CD4-positive, alpha-beta T cell treated with Interleukin-15 for 4 hours (primary cell): ENCODE measurements around the gene AVEN.

Experiments used
- DNase-seq: peaks from one replicate; pipeline ENCODE4 v3.0.0-alpha.2; 2020; ENCODE audit warnings: low spot score

AVEN gene

GRCh38 chr15:33985287-33985686 lies 53.7 kb downstream of the AVEN start:
- DNase-seq, result no peak

DNA sequence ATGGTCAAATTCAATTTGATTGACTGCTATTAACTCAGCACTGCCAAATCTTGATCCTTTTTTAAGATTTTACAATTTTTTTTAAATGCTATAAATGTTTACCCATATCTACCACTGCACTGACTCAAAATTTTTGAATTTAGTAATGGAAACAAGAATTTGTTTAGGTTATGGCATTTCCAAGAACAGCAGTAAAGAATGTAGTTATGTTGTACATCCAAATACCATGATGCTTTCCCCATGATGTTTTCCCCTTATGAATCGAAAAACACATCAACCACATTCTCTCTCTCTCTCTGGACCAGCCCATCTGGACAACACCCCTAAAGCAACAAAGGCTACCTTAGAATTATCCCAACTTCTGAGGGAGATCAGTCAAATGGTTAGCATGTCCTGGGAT lies 56.5 kb downstream of the AVEN start:
- no peak for DNase-seq

- DNase-seq, result no peak
Measured at GRCh38 chr15:33980159-33980558, 58.8 kb downstream of the AVEN start.

GRCh38 chr15:33975022-33975565 lies 63.9 kb downstream of the AVEN start:
- DNase-seq, result no peak

DNA sequence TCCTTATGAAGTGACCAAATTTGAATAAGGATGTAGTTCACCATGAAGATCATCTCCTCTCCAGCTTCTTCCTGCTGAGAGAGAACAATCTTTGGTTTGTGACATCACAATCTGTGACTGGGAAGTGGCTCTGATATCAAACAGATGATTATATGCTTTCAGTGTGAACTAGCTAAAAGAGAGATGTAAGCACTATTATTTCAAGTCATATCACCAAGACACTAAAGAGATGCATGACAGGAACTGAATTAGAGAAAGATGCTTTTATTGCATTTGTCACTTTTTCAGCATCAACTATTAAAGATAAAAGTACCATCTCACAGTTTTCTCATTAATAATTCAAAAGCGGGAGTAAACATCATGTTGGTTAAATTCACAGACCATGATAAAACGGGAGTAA lies 67.2 kb downstream of the AVEN start:
- no peak for DNase-seq

- DNase-seq, result no peak
Measured at GRCh38 chr15:33968821-33969220, 70.2 kb downstream of the AVEN start.

- DNase-seq, result no peak
Measured at GRCh38 chr15:33968224-33968623, 70.8 kb downstream of the AVEN start, which contains the start of gene CHRM5. Gene CHRM5 (plus strand): TSS chr15:33968497. CDS start chr15:34062718, 94,221 bp downstream.

DNA sequence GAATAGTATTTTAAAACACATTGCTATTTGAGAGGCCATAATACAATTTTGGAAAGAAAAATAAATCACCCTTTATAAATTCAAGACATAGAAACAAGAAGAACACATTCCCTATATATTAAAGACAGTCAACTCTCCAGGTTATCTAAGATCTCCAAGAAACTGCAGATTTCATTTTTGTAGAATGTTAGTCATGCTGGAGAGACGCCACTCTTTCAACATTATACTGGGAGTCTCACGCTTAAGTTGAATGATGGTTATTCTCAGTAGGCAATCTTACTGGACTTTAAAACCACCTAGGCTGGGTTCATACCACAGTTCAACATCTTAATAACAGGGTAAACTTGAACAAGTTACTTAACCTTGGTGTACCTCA lies 74.4 kb downstream of the AVEN start:
- DNase-seq, result no peak

GRCh38 chr15:33963831-33964664 lies 75.0 kb downstream of the AVEN start:
- DNase-seq, result no peak

DNA sequence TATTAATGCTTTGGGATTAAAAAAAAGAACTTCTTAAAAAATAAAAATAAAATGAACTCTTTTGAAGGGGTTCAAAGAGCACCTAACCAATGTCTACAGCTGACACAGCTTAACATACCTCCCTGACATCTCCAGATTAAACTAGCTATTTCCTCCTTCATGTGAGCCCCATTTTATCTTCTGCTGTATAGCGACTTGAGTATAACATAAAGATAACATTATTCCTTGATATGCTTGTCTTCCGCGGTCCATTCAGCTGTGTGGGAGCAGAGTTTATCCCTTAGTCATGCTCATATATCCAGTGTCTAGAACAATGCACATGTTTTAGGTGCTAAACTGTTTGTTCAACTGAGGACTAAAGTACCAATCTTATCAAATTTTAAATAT lies 78.5 kb downstream of the AVEN start:
- DNase-seq, result no peak

DNA sequence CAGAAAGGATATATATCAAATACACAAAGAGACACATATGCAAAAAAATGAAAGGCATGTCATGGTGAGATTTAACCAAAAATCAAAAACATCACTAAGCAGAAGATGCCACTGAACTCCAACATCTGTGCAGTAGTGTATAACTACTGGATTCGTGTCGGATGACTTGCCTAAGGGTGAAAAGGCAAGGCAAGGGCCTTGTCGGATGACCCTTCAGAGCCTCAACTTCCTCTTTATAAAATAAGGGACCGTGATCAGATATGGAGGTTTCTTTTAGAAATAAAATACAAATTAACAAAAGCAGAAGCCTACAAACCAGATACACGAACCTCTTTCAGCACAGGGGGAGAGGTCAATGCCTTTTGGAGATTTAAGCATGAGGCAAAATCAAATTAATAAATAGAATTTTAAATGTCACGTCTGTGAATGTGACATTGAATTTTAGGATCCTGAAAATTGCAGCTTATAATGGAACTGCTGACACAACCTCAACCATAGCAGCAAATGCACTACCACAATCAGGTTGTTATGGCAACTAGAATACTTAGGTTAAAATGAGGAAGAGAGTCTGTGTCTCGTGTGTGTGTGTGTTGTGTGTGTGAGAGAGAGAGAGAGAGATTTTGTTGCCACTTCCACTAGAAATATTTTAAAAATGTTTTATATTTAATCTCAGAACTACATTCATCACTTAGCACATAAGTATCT lies 79.0 kb downstream of the AVEN start:
- no peak for DNase-seq

DNA sequence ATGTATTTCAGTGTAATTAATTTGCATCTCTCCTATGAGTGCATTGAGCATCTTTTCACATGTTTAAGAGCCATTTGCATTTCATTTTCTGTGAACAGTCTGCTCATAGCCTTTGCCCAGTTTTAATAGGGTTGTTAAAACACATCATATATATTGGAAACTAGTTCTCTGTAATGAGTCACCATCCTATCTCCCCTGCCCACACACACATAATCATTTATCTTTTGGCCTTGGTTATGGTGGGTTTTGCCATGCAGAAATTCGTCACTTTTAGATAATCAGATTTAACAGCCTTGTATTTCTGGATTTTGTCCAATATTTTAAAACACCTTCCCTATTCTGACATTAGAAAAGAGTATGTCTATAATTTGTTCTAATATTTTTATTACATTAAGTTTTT lies 82.6 kb downstream of the AVEN start:
- DNase-seq, result no peak

- no peak for DNase-seq
Measured at GRCh38 chr15:33955945-33956344, 83.1 kb downstream of the AVEN start.

GRCh38 chr15:33946152-33946551 lies 92.9 kb downstream of the AVEN start:
- no peak for DNase-seq

DNA sequence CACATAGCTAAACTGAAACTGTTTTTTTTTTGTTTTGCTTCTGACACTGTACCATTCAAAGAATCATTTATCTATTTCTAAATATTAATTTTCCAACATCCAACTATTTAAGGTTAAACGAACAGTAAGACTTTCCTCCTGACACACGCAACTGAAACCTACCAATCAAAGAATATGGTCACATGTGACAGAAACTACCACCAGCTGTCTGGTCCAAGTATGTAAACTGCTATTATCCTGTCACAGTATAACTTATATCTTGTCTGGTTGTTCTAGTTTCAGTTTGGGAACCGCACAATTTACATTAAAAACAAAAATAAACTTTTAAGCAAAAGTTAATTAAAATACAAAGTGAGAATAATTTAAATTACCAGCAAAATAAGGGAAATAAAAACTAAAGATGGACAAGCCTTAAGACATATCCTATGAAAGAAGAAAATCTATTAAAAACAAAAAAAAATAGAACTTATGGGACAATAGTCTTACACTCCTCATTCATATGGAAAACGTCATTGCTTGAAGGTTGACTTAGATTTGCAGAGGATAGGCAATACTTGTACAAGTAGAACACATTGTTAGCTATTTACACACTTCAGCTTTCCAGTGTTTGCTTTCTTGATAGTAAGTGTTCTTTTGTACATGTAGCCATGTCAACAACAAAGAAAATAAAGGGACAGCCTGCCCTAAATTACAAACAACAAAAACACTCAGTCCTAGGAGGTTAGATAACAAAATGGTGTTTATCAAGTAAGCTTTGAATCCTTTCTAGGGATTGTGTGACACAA lies 97.5 kb downstream of the AVEN start:
- no peak for DNase-seq

DNA sequence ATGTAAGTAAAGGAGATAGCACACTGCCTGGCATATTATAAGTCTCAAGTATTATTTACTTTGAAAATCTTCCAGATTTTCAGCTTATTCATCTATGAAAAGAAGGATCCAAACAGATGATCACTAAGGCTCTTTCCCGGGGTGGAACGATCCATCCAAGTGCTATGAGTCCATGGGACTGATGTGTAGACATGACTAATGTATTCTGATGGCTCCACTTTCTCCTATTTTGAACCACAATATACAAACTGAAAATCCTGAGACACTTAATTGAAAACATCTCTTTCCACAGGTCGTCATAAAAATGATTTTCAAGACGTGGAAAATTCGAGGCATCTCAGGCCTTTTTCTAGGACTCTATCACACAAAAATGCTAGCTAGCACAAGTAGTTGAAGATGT lies 104.1 kb downstream of the AVEN start:
- DNase-seq, result no peak

GRCh38 chr15:33934396-33934795 lies 104.6 kb downstream of the AVEN start:
- DNase-seq, result no peak

DNA sequence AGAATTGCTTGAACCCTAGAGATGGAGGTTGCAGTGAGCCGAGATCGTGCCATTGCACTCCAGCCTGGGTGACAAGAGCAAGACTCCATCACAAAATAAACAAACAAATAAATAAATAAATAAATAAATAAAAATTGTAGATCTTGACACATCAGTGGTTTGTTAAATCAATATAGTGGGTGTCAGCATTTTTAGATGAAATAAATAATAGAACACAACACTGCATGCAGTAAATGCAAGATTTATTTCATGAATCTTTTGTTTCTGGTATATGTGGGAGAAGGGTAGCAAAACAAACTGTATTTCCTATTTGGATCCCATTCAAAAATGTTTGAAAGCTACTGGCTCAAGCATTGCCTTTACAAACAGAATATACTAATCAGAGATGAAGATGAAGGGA lies 106.3 kb downstream of the AVEN start:
- no peak for DNase-seq

GRCh38 chr15:33926260-33926659 lies 112.7 kb downstream of the AVEN start:
- DNase-seq, result no peak

GRCh38 chr15:33923446-33923845 lies 115.6 kb downstream of the AVEN start:
- DNase-seq, result no peak

DNA sequence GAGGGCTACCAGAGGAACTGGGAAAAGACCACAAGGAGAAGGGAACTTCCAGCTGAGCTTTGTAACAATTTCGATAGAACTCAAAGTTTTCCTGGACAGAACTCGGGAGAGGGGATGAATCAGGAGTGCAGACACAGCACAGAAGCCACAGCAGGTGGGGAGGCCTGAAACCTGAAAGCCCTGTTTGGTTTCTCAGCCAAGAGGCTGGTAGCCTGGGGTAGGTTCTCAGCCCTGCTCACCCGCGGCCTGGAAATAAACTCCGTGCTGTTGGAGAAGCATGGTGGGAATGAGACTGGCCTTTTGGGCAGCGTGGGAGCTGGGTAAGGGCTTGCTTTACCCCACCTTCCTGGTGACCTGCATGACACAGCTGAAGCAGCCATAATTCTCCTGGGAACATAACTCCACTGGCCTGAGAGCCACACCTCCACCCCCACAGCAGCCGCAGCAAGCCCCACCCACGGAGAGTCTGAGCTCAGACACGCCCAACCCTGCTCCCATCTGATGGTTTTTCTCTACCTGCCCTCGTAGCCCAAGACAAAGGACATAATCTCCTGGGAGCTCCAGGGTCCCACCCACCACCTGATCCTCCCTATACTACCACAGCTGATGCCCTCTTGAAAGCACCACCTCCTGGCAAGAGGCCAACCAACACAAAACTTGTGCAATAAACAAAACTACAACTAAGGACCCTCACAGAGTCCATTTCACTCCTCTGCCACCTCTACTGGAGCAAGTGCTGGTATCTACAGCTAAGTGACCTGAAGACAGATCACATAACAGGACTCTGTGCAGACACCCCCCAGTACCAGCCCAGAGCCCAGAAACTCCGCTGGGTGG lies 123.2 kb downstream of the AVEN start:
- no peak for DNase-seq

- DNase-seq, result no peak
Measured at GRCh38 chr15:33913459-33913858, 125.5 kb downstream of the AVEN start.
